CD14-positive monocyte (primary cell): ENCODE data around the gene DNLZ. TPM values are rescaled to one million over a fixed set of nuclear protein-coding genes. Genes with fewer than 3 reads are reported as not detected.

ENCODE experiments used
- DNase-seq, 3 donors: peaks; one replicate each; pipeline ENCODE4 v3.0.0-alpha.2; 2011 to 2022
- H2AFZ ChIP-seq: 2 replicates; pipeline ENCODE4 v1.6.0; 2012; ENCODE audit warnings: mild to moderate bottlenecking, low read depth, low read length, inconsistent platforms; ENCODE audit not compliant: insufficient read depth, poor library complexity, severe bottlenecking
- H3K27ac ChIP-seq, 2 donors: 1 replicate in 1 of 2; 2 replicates in 1 of 2; pipeline ENCODE4 v1.5.1; 2012 to 2013; ENCODE audit warnings: low read length in 2 of 2, control low read depth in 1 of 2, inconsistent platforms in 1 of 2, low read depth in 1 of 2, mild to moderate bottlenecking in 1 of 2
- H3K27me3 ChIP-seq, 2 donors: one replicate each; pipeline versions ENCODE4 v1.6.0 to v1.6.1; 2011 to 2013; ENCODE audit warnings: low read length in 2 of 2; ENCODE audit not compliant: control insufficient read depth in 2 of 2, insufficient read depth in 2 of 2
- H3K36me3 ChIP-seq, 2 donors: replicated peaks in 1 of 2; 1 replicate in 1 of 2; 2 replicates in 1 of 2; pipeline versions ENCODE4 v1.5.1 to v1.6.1; 2012 to 2013; ENCODE audit warnings: low read length in 2 of 2, control low read depth in 1 of 2, inconsistent platforms in 1 of 2, mild to moderate bottlenecking in 1 of 2; ENCODE audit not compliant: insufficient read depth in 2 of 2, control insufficient read depth in 1 of 2
- H3K4me1 ChIP-seq, 2 donors: 1 replicate in 1 of 2; 2 replicates in 1 of 2; pipeline versions ENCODE4 v1.5.1 to v1.6.1; 2012 to 2013; ENCODE audit warnings: low read length in 2 of 2, control low read depth in 1 of 2, inconsistent platforms in 1 of 2, mild to moderate bottlenecking in 1 of 2, moderate library complexity in 1 of 2; ENCODE audit not compliant: insufficient read depth in 2 of 2, control insufficient read depth in 1 of 2
- H3K4me2 ChIP-seq: replicated peaks from 2 replicates; pipeline ENCODE3; 2012; ENCODE audit warnings: low read length, moderate library complexity, mild to moderate bottlenecking; ENCODE audit not compliant: poor library complexity, severe bottlenecking; ENCODE audit errors: extremely low read depth
- H3K4me3 ChIP-seq, 3 experiments: fragments of 200-600 bp in 1 of 3; sonication (generic) in 1 of 3; replicated peaks in 1 of 3; 1 replicate in 2 of 3; 2 replicates in 1 of 3; pipeline ENCODE4 v1.5.1; 2011 to 2013; ENCODE audit warnings: low read length in 3 of 3, mild to moderate bottlenecking in 3 of 3, control low read depth in 2 of 3, low read depth in 2 of 3, inconsistent platforms in 1 of 3, moderate library complexity in 1 of 3
- H3K79me2 ChIP-seq: 2 replicates; pipeline ENCODE4 v1.6.0; 2012; ENCODE audit warnings: mild to moderate bottlenecking, control low read depth, inconsistent platforms, low read length, moderate library complexity; ENCODE audit not compliant: insufficient read depth
- H3K9ac ChIP-seq: 2 replicates; pipeline ENCODE4 v1.6.0; 2017; ENCODE audit warnings: low read length, mild to moderate bottlenecking; ENCODE audit not compliant: insufficient read depth, poor library complexity, severe bottlenecking
- H3K9me3 ChIP-seq, 2 donors: replicated peaks in 1 of 2; 1 replicate in 1 of 2; 2 replicates in 1 of 2; pipeline versions ENCODE4 v1.5.1 to v1.6.1; 2012 to 2013; ENCODE audit warnings: low read length in 2 of 2, control low read depth in 1 of 2; ENCODE audit not compliant: control insufficient read depth in 1 of 2, insufficient read depth in 1 of 2
- H4K20me1 ChIP-seq: 2 replicates; pipeline ENCODE4 v1.6.0; 2012; ENCODE audit warnings: mild to moderate bottlenecking, low read length, control low read depth, moderate library complexity; ENCODE audit not compliant: insufficient read depth
- H3K27ac Mint-ChIP-seq, 7 donors: one replicate each; pipeline ENCODE4 v1.8.0; 2020; ENCODE audit warnings: mild to moderate bottlenecking in 7 of 7, mixed read lengths in 7 of 7, moderate library complexity in 6 of 7, inconsistent platforms in 2 of 7
- H3K27me3 Mint-ChIP-seq, 3 donors: one replicate each; pipeline ENCODE4 v1.8.0; 2021 to 2022; ENCODE audit warnings: low read depth in 3 of 3, mild to moderate bottlenecking in 3 of 3, mixed read lengths in 3 of 3, moderate library complexity in 3 of 3, inconsistent platforms in 1 of 3
- H3K36me3 Mint-ChIP-seq, 2 donors: one replicate each; pipeline ENCODE4 v1.8.0; 2020; ENCODE audit warnings: mixed read lengths in 2 of 2, inconsistent platforms in 1 of 2, mild to moderate bottlenecking in 1 of 2
- H3K4me1 Mint-ChIP-seq: one replicate; pipeline ENCODE4 v1.8.0; 2020; ENCODE audit warnings: mild to moderate bottlenecking, mixed read lengths
- H3K4me3 Mint-ChIP-seq, 2 donors: one replicate each; pipeline ENCODE4 v1.8.0; 2020; ENCODE audit warnings: mild to moderate bottlenecking in 2 of 2, mixed read lengths in 2 of 2, moderate library complexity in 1 of 2
- H3K9me3 Mint-ChIP-seq, 7 donors: one replicate each; pipeline ENCODE4 v1.8.0; 2020 to 2022; ENCODE audit warnings: mixed read lengths in 7 of 7, mild to moderate bottlenecking in 6 of 7, moderate library complexity in 6 of 7, inconsistent platforms in 2 of 7
- CTCF ChIP-seq: fragments of 200-600 bp; IDR thresholded peaks from one replicate; pipeline ENCODE4 v1.8.0; 2022; ENCODE audit warnings: antibody characterized with exemption, mild to moderate bottlenecking
- WGBS: methylation state at CpG from one replicate; pipeline ENCODE4 v1.1.5; 2013; ENCODE audit warnings: missing lambda C conversion rate; ENCODE audit not compliant: insufficient coverage; 5-methylcytosine and 5-hydroxymethylcytosine counted together
- intact Hi-C, 2 donors: fragments of 100-400 bp; cut with micrococcal nuclease; formaldehyde crosslinking; loops; one replicate each; pipeline versions ENCODE4 v1.15.0 to v1.15.1; 2023
- polyA plus RNA-seq, 3 donors: library from polyadenylated mRNA; depleted of rRNA in 1 of 3; unstranded in 2 of 3; stranded (reverse) in 1 of 3; fragments of 300-500 nt in 2 of 3; fragments of >200 nt in 1 of 3; fragmentation: Illumina TruSeq in 2 of 3; gene quantifications; 1 replicate in 2 of 3; 2 replicates in 1 of 3; pipeline ENCODE4 v1.2.3, GENCODE V29; 2012 to 2021

DNLZ gene
- polyA plus RNA-seq, 3 donors, result 5.1 to 20.5 (median 10.5) TPM

DNA sequence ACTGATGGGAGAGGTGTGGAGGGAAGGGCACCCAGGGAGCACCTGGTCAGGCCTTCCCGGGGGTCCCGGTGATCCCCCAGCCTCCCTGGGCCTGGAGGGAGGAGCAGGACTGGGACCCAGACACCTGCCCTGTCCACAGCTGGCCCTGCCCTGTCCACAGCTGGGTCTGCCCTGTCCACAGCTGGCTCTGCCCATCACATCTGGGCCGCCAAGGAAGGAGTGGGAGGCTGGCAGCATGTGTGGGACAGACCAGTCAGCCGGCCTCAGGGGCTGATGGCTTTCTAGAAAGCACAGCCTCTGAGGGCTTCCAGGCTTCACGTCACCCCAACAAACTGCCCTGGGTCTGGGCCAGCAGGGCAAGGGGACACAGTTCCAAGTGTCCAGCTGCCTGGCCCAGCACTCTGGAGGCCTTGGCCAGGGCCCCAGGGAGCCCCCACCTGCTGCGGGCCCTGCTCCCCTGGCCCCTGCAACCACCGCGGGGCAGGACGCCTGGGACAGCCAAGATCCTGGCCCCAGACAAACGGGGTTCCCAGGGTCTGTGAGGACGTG, 12.2 kb downstream of the DNLZ start:
- Histone ChIP-seq H3K4me1 (no peaks in the 10 kb centered on the region), H2AFZ (no peak overlapping the region), H3K4me3 (no peak overlapping the region), H4K20me1 (no peaks in the 10 kb centered on the region), H3K27ac (no peak overlapping the region), H3K9ac (no peak overlapping the region), H3K4me2 (no peak overlapping the region), H3K27me3 (no peaks in the 10 kb centered on the region), H3K36me3 (no peaks in the 10 kb centered on the region), H3K9me3 (no peaks in the 10 kb centered on the region), H3K79me2 (no peaks in the 10 kb centered on the region)
- H3K36me3 Mint-ChIP-seq, result no peaks in the 10 kb centered on the region
- no peaks in the 10 kb centered on the region for H3K4me1 Mint-ChIP-seq
- H3K4me3 Mint-ChIP-seq, result no peak overlapping the region
- 91% methylated on average over 11 of the region's 11 CpGs for WGBS
- DNase-seq, result no peak
- no peak for TF ChIP-seq CTCF
- H3K27me3 Mint-ChIP-seq, result peaks cover 0 to 5% (median 1%) of the 10 kb centered on the region in 3 donors
- H3K27ac Mint-ChIP-seq, result no peak overlapping the region
- no peaks in the 10 kb centered on the region for H3K9me3 Mint-ChIP-seq
- intact Hi-C loops, result no loop called here

DNA sequence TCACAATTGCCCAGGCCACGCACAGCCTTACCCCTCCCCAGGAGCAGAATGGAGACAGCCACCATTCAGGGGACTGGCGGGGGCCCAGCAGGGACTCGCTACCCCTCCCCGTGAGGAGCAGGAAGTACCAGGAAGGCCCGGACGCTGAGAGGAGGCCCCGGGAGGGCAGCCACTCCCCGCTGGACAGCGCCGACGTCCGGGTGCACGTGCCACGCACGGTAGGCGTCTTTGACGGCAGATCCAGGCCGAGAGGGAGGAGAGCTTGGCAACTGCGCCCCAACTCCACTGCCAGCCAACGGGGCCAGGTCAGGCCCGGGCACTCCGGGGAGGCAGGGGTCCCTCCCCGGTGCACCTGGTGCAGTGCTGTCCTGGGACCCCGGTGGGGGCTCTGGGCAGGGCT, 14.0 kb downstream of the DNLZ start:
- 96% methylated on average over 24 of the region's 24 CpGs for WGBS
- H3K27ac ChIP-seq, result no peak overlapping the region
- no peaks in the 10 kb centered on the region for H3K27me3 ChIP-seq
- intact Hi-C loops, result no loop called here
- no peak for DNase-seq
- H4K20me1 ChIP-seq, result no peaks in the 10 kb centered on the region
- H3K36me3 ChIP-seq, result no peaks in the 10 kb centered on the region
- H3K9ac ChIP-seq, result no peak overlapping the region
- H3K4me1 ChIP-seq, result no peaks in the 10 kb centered on the region
- no peak for TF ChIP-seq CTCF
- no peaks in the 10 kb centered on the region for H3K79me2 ChIP-seq
- H3K9me3 ChIP-seq, result no peaks in the 10 kb centered on the region
- H3K27me3 Mint-ChIP-seq, result peaks cover 0 to 5% (median 1%) of the 10 kb centered on the region in 3 donors
- no peak overlapping the region for H3K4me2 ChIP-seq
- H3K36me3 Mint-ChIP-seq, result no peaks in the 10 kb centered on the region
- H3K9me3 Mint-ChIP-seq, result no peaks in the 10 kb centered on the region
- no peak overlapping the region for H3K27ac Mint-ChIP-seq
- H3K4me1 Mint-ChIP-seq, result no peaks in the 10 kb centered on the region
- no peak overlapping the region for H3K4me3 Mint-ChIP-seq
- no peak overlapping the region for H2AFZ ChIP-seq
- no peak overlapping the region for H3K4me3 ChIP-seq
